NB4 (cell line): ENCODE data around the gene DCLRE1B.

Experiments
- MYC ChIP-seq: IDR thresholded peaks from 2 replicates; pipeline ENCODE4 v1.6.1; 2011; ENCODE audit warnings: low read depth, low read length
- POLR2A ChIP-seq: IDR thresholded peaks from 2 replicates; pipeline ENCODE4 v1.6.1; 2011; ENCODE audit warnings: mild to moderate bottlenecking; ENCODE audit not compliant: insufficient read length; ENCODE audit errors: extremely low read depth
- TF ChIP-seq, protein P1 (sequence below): IDR thresholded peaks from one replicate; pipeline ENCODE4 v1.5.1; 2012; ENCODE audit warnings: low read depth, low read length
- TF ChIP-seq, protein P2 (sequence below): IDR thresholded peaks from 2 replicates; pipeline ENCODE4 v1.6.1; 2011; ENCODE audit warnings: low read depth, low read length

DNA sequence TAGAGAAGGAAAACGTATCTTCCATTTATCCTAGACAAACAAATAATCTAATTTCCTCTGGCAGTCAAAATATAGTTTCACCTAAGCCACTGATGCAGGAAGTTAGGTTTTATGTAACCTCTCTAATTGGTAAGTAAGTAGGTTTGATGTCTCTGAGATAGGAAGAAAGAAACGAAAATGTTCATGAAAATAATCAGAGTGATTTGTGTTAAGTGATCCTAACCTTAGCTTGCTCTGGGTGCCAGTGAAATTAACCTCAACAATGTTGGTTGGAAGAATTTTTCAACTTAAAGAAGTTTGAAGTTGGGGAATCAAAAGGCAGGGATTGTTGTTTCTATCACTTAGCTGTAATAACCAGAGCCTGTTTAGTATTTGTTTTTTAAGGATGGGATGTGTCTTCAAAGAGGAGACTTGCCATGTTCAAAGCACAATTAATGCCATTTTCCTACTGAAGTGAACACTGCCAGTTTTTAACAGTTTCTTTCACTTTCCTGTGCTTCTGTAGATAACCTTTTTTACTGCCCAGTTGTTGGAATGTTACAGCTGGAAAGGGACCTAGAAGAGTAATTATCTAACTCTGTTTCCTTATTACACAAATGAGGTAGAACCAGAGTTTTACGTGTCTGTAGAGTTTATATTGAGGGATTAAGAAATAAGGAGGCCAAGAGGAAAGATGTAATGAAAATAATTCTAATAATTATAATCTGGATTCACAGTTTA lies 42.4 kb downstream of the DCLRE1B start:
- TF ChIP-seq, protein P1, sequence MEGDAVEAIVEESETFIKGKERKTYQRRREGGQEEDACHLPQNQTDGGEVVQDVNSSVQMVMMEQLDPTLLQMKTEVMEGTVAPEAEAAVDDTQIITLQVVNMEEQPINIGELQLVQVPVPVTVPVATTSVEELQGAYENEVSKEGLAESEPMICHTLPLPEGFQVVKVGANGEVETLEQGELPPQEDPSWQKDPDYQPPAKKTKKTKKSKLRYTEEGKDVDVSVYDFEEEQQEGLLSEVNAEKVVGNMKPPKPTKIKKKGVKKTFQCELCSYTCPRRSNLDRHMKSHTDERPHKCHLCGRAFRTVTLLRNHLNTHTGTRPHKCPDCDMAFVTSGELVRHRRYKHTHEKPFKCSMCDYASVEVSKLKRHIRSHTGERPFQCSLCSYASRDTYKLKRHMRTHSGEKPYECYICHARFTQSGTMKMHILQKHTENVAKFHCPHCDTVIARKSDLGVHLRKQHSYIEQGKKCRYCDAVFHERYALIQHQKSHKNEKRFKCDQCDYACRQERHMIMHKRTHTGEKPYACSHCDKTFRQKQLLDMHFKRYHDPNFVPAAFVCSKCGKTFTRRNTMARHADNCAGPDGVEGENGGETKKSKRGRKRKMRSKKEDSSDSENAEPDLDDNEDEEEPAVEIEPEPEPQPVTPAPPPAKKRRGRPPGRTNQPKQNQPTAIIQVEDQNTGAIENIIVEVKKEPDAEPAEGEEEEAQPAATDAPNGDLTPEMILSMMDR, result no peak
- no peak for TF ChIP-seq POLR2A
- TF ChIP-seq, protein P2, sequence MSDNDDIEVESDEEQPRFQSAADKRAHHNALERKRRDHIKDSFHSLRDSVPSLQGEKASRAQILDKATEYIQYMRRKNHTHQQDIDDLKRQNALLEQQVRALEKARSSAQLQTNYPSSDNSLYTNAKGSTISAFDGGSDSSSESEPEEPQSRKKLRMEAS, result no peak
- no peak for TF ChIP-seq MYC
